GM21423 (cell line): Measurements from ENCODE around the gene HOXA5.
A peak's percentile ranks its signal among the peaks of the same experiment; 100 is the strongest.

Experiments
- ATAC-seq: cut with Tn5 transposase; IDR thresholded peaks from one replicate; pipeline ENCODE4 v1.9.1; 2021; ENCODE audit warnings: mild to moderate bottlenecking, moderate library complexity; ENCODE audit not compliant: unreplicated experiment

The HOXA5 gene

GRCh38 chr7:27097686-27098577 is 45.5 kb downstream of the HOXA5 start:
- ATAC-seq = no peak

GRCh38 chr7:27096768-27097514 is 46.5 kb downstream of the HOXA5 start:
- ATAC-seq = no peak

GRCh38 chr7:27095897-27096767 is 47.3 kb downstream of the HOXA5 start, which contains the start of gene HOXA1:
HOXA1 (minus strand) TSS chr7:27096000; CDS start chr7:27095912, 88 bp downstream.
- ATAC-seq = peak; percentile 88

- ATAC-seq = no peak
These were observed 48.2 kb downstream of the HOXA5 start for GRCh38 chr7:27095050-27095896.

GRCh38 chr7:27094304-27095049 is 49.0 kb downstream of the HOXA5 start:
- no peak for ATAC-seq

GRCh38 chr7:27093184-27093895 is 50.1 kb downstream of the HOXA5 start:
- ATAC-seq = no peak

GRCh38 chr7:27092819-27093110 is 50.7 kb downstream of the HOXA5 start:
- ATAC-seq = no peak

- no peak for ATAC-seq
These were observed 51.3 kb downstream of the HOXA5 start for GRCh38 chr7:27091941-27092818.

GRCh38 chr7:27091105-27091504 is 52.4 kb downstream of the HOXA5 start:
- no peak for ATAC-seq
